Hematopoietic multipotent progenitor cell treated with erythropoietin and hydrocortisone succinate and interleukin-3 and kit ligand, for 6 days (in vitro differentiated cells): ENCODE measurements around the gene LRRC55.
A peak's percentile ranks its signal among the peaks of the same experiment; 100 is the strongest.

Experiments used
- DNase-seq: peaks from one replicate; pipeline ENCODE4 v3.0.0-alpha.2; 2015

LRRC55 gene

DNA sequence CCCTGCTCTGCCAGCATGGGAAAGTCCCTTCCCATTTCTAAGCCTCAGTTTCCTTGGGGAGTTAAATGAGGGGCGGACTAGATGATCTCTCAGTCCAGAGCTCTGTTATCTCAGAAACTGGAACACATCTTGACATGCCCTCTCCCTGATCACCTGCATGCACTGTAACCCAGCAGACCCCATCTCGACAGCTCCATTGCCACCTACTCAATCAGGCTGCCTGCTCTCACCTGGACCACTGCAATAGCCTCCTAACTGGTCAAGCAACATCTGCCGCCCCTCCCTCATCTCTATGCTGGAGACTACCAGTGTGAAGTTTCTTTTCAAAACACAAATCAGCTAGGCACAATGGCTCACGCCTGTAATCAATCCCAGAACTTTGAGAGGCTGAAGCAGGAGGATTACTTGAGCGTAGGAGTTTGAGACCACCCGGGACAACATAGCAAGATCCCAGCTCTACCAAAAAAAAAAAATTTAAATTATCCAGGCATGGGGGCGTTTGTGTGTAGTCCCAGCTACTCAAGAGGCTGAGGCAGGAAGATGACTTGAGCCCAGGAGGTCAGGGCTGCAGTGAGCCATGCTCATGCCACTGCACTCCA, 22.2 kb downstream of the LRRC55 start:
- DNase-seq: no peak

DNA sequence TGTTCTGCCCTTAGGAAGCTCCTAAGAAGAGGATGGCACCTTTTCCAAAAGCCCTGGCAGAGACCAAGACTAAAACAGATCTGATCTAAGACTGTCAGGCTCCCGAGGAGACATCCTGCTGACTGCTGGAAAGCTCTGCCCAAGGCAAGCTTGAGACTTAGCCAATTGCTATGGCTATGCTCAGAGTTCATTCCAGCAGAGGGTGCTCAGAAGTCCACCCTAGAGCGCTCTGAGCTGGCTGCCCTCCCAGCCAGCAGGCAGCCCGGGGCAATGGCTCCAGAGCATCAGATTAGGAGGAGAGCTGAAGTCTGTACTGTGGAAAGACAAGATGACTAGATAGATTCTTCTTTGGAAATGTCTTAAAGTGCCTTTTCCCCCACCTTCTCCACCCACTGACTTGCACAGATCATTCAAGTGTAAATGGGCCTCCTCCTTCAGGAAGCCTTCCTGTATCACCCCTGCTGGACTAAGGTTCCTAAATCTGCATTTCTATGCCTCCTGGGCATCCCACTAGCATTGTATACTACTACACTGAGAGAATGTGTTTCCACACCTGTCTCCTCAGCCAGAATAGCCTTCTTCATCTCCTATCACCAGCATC, 23.4 kb downstream of the LRRC55 start:
- DNase-seq: no peak

GRCh38 chr11:57207168-57207567, 25.4 kb downstream of the LRRC55 start:
- no peak for DNase-seq

DNA sequence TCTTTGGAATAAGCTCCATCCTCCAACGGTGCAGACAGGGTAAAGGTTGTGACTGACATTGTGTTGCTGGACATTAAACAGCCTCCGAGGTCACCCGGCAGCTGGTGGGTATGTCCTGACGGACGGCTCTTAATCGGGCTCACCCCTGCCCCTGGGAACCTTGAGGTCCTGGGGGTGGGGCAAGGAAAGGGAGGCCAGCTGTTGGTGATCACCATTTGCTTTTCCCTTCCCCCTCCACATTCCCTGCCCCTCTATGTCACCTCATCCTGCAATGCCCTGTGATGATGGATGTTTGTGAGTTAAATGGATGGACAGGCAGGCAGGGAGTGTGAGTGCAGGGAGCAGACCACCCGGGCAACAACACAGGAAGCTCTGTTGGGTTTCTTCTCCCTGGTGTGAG, 29.0 kb downstream of the LRRC55 start:
- no peak for DNase-seq

DNA sequence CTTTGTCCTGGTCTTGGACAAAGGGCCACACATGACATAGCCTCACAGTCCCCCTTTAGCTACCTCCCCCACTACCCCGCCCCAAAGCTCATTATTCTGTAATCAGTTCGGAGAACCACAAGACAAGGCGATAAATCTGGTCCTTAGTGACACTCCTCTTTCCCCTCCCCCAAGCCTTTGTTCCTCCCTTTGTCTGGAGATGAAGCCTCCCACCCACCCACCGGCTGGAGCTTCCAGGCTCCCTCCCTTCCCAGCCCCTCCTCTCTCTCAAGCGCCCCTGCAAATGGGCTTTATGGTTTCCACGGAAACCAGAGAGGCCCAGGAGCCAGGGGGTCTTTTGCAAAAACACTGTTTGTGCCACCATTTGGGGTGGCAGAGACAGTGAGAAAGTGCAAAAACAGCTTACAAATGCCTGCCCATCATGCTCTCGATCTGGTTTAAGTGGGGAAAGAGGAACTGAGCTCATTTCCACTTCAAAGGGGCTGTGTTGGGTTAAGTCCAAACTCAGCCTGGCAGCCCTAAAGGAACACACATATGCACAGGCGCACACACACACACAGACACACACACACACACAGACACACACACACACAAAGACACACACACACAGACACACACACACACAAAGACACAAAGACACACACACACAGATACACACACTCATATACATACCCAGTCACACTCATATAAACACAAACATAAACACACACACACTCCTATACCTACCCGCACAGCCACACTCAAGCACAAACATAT, 31.8 kb downstream of the LRRC55 start:
- DNase-seq: peak; percentile 31

DNA sequence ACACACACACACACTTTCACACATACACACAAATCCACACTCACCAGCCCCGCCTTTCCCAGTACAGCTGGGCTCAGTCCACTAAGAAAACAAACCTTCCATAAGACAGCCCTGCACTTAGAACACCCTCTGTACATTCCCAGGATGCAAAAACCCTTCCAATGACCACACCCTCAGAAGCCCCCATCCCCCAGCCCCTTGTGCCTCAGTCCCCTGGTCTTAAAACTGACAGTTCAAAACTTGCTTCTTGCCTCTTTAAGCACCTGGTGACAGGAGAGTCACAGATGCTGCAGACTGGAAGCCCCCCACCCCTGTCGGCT, 32.3 kb downstream of the LRRC55 start:
- no peak for DNase-seq

GRCh38 chr11:57214494-57214893, 32.7 kb downstream of the LRRC55 start:
- DNase-seq: no peak

- no peak for DNase-seq
Measured at GRCh38 chr11:57216463-57216862, 34.7 kb downstream of the LRRC55 start.

DNA sequence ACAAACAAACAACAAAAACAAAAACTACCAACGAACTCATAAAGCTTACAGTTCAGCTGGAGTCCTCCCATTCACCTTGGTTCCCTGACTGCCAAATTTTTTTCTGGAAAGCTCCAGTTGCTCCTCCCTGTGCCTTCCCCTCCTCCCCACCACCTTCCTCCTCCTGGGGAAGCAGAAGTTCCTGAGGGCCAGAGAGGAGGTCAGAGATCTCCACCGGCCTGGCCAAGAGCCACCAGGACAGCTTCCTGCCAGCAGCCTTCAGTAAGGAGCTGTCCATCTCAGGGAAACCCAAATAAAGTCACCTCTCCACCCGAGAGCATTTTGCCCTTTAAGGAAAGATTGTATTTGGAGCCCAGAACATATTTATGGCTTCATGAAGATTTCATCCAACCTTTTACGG, 35.3 kb downstream of the LRRC55 start:
- no peak for DNase-seq

GRCh38 chr11:57219021-57219627, 37.4 kb downstream of the LRRC55 start:
- DNase-seq: peak; percentile 28

- DNase-seq: no peak
Measured at GRCh38 chr11:57222239-57222638, 40.5 kb downstream of the LRRC55 start.

DNA sequence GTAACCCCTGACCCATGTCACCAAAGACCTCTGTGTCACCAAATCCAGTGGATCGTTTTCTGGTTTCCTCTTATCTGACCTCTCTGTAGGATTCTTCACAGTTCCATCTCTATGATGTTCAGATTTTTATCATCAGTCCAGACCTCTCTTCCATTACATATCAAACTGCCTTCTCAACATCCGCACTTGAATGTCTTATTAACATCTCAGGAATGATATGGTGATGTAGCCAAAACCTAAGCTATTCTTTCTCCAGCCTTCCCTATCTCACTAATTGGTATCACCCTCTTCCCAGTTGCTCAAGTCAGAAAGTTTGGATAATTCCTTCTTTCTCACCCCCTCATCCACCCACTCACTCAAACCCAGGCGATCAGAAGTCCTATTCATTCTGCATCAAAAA, 41.8 kb downstream of the LRRC55 start:
- DNase-seq: no peak

DNA sequence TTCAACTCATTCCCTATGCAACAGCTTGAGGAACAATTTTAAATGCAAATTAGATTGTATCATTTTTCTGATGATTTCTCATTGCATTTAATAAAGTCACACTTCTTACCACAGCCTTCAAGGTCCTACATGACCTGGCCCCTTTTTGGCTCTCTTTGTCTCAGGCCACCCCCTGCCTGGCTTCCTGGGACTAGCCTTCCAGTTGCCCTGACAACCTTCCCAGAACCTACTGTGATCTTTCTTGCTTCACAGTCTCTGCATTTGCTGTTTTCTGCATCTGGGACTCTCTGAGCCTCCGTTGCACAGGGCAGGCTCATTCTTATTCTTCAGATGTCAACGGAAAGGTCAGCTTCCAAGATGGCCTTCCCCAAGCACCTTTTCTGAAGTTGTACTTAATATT, 42.4 kb downstream of the LRRC55 start:
- DNase-seq: no peak

DNA sequence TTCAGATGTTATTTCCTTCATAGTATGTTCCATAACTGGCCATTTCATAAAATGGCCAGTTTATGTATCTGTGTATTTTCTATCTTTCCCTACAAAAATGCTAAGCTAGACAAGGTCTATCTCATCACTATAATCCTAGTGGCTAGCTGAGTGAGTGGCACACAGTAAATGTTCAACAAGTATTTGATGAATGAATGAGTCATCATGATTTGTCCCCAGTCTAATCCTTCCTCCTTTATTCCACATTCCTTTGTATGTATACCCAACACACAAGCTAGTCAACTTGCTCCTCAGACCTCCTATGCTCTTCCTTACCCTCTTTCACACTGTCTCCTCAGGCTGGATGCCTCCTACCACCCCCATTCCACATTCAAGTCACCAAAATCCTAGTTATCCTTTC, 42.8 kb downstream of the LRRC55 start:
- DNase-seq: no peak

- DNase-seq: no peak
Measured at GRCh38 chr11:57228600-57228999, 46.8 kb downstream of the LRRC55 start.

DNA sequence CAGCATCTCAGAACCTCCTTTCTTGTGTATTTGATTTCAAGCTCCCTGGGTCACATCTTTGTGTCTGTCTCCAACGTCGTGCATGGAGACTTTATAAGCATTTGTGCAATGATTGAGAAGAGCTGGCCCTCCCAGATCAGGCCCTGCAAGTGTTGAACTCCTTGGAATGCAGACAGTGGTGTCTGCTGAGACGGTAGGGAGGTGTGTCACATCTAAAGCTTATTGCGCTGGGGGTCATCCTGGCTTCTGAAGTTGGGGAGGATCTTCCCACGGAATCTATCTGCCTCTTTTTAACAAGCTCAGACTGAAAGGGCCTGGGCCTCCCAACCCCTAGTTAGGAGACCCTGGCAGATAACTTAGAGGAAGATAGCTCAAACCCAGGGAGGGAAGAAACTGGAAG, 48.6 kb downstream of the LRRC55 start:
- DNase-seq: no peak

DNA sequence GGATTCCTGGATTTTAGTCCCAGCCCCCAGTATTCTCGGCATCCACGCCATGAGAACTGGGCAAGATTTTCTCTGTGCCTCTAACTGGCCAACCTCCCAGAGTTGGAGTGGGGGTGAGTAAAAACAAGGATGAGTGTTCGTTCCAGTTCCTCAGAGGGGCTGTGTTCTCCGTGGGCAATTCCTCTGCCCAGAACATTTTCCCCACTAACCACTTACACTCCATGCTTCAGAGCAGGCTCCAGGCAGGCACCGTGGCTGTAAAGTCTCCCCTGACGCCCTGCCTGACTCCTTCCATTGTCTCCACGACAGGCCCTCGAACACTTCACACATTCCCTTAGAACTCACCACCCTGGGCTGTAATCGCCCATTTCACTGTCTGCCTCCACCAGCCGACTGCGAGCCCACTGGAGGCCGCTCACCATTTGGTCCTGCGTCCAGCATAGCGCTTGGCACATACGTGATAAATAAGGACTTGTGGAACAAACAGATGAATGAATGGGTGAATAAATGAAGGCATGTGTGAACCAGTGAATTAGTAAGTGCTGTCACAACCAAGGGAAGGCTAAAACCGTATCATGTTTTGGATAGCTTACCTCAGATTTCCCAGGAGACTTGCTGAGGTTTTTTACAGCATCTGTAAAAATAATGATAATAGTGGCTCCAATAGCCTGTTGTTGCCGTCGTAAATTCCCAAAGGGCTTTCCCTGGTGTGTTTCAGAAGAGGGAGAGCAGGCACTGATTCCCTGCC, 49.2 kb downstream of the LRRC55 start:
- no peak for DNase-seq

- DNase-seq: no peak
Measured at GRCh38 chr11:57231539-57232253, 49.9 kb downstream of the LRRC55 start.

DNA sequence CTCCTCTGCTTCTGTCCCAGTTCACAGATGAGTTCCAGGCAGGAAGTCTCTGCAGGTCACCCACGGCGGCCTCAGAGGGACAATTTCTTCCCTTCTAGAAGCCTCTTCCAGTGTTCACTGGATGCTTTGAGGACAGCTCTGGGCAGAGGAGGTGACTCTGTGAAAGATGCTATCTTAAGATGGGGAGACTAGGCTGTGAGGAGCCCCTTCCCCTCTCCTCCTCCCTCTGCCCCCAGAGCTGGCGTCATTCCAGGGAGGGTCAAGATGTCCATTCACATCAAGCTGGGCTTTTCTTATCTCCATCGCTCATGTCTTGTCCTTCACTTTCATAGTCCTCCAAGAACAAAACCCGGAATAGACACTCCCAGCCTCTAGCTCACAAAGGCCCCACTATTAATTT, 51.9 kb downstream of the LRRC55 start:
- DNase-seq: no peak

- no peak for DNase-seq
Measured at GRCh38 chr11:57235761-57236703, 54.3 kb downstream of the LRRC55 start.

- peak; percentile 84 for DNase-seq
Measured at GRCh38 chr11:57237204-57237681, 55.5 kb downstream of the LRRC55 start, which contains the start of gene APLNR. TSS of gene APLNR (minus strand) at chr11:57237250. CDS start at chr11:57237004, 246 bp downstream.
